ENCODE results near the gene CHAF1A.

DNA sequence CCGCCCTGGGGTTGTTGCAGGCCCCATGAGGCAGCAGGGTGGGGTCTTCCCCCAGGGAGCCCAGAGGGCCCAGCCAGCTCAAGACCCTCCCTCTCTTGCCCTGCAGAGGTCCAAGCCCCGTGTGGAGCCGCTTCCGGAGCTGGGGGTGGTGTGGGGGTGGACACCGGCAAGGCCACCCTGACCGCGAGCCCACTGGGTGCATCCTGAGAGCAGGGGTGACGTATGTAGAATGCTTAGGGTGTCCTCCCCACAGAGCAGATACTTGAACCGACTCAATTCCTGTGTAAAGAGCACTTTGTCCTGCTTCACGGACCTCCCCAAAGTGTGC lies 40.3 kb downstream of the CHAF1A start:
- TF ChIP-seq POLR2AphosphoS5 (IDR thresholded peaks at IDR 0.05) (no peak), POLR2A (IDR thresholded peaks at IDR 0.05) (no peak)

Measured in breast epithelium (tissue), 3 donors.